ENCODE results near the gene SIRT6.

DNA sequence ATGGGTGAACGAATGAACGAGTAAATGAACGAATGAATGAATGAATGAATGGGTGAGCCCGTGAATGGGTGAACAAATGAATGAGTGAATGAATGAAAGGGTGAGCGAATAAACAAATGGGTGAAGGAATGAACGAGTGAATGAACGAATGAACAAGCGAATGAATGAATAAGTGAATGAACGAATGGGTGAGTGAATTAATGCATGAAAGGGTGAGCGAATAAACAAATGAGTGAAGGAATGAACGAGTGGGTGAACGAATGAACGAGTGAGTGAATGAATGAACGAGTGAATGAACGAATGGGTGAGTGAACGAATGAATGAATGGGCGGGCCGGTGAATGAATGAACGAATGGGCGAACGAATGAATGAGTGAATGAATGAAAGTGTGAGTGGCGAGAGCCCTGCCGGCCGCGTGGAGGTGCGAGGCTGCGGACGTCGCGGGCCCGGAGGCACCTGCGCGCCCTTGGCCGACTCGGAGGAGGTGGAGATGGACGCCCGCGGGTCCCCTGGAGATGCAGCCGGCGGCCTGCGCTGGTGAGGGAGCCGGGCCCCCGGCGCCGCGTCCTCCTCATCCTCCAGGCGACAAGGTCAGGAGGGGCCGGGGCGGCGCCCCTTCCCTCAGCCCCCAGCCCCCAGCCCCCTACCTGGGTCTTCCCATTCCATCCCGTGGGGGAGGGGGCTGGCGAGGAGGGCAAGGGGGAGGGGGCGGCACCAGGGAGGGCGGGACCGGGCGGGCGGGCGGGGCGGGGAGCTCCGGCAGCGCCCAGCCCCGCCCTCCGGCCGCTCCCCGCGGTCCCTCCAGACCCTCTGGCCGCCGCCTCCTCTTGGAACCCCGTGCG is 15.5 kb upstream of the SIRT6 start:
- TF ChIP-seq ZBTB7A (IDR thresholded peaks at IDR 0.05; ENCODE audit: borderline replicate concordance, control insufficient read depth, low read depth, low read length) (peak; percentile 7; the same call in 1 of the 2 replicates), ZC3H4 (CRISPR knock-in tag; IDR thresholded peaks at IDR 0.05; ENCODE audit: borderline replicate concordance) (no peak), GABPB1 (CRISPR knock-in tag; IDR thresholded peaks at IDR 0.05) (no peak), SREBF2 (CRISPR knock-in tag; IDR thresholded peaks at IDR 0.05) (no peak), E2F1 (CRISPR knock-in tag; IDR thresholded peaks at IDR 0.05) (no peak), SMAD3 (CRISPR knock-in tag; conservative IDR thresholded peaks at IDR 0.05) (no peak), ZNF785 (CRISPR knock-in tag; IDR thresholded peaks at IDR 0.05) (no peak), ZBTB17 (CRISPR knock-in tag; IDR thresholded peaks at IDR 0.05) (no peak), NFIC (IDR thresholded peaks at IDR 0.05) (no peak)
- TF ChIP-seq, protein P1, sequence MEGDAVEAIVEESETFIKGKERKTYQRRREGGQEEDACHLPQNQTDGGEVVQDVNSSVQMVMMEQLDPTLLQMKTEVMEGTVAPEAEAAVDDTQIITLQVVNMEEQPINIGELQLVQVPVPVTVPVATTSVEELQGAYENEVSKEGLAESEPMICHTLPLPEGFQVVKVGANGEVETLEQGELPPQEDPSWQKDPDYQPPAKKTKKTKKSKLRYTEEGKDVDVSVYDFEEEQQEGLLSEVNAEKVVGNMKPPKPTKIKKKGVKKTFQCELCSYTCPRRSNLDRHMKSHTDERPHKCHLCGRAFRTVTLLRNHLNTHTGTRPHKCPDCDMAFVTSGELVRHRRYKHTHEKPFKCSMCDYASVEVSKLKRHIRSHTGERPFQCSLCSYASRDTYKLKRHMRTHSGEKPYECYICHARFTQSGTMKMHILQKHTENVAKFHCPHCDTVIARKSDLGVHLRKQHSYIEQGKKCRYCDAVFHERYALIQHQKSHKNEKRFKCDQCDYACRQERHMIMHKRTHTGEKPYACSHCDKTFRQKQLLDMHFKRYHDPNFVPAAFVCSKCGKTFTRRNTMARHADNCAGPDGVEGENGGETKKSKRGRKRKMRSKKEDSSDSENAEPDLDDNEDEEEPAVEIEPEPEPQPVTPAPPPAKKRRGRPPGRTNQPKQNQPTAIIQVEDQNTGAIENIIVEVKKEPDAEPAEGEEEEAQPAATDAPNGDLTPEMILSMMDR (IDR thresholded peaks at IDR 0.05 in 2 of 3, conservative IDR thresholded peaks at IDR 0.05 in 1 of 3; ENCODE audit: insufficient read depth in 2 of 3, low read depth in 1 of 3, low read length in 3 of 3) = no peak

Data from K562 (cell line).